ENCODE results near the gene DUSP1. TPM values are rescaled to one million over a fixed set of nuclear protein-coding genes. Genes with fewer than 3 reads are reported as not detected.

DUSP1 gene
- polyA plus RNA-seq, 6 donors from 2014 or later, result 1,129 to 3,568 (median 2,122) TPM

DNA sequence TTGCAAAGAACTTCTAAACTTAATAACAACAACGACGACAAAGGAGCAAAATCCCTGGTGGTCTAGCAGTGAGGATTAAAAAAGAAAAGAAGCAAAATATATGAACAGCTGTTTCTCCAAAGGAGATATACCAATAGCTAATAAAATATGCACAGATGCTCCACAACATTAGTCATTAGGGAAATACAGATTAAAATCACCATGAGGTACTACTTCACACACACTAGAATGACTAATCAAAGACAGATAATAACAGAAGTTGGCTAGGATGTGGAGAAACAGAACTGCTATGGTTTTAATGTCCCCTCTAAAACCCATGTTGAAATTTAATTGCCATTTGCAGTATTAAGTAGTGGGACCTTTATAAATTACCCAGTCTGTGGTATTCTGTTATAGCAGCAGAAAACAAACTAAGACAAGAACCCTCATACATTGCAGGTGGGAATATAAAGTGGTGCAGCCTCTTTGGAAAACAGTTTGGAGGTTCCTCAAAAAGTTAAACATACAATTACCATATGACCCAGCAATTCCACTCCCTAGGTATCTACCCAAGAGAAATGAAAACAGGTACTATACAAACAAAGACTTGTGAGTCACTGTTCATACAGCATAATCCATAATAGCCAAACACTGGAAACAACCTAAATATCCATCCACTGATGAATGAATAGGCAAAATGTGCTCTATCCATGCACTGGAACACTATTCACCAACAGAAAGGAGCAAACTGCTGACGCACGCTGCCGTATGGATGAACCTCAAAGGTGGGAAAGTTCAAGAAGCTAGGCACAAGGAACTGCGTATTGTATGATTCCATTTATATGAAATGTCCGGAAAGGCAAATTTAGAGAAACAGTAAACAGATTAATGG is 11.4 kb upstream of the DUSP1 start:
- ATAC-seq (ENCODE audit: low read depth in 2 of 2) (no peak), DNase-seq (no peak)
- Mint-ChIP-seq H3K27ac (peak overlapping the region in 1 of 6 donors; percentile 61), H3K4me3 (no peak overlapping the region), H3K4me1 (peaks cover 7 to 13% (median 13%) of the 10 kb centered on the region in 3 donors), H3K27me3 (no peaks in the 10 kb centered on the region), H3K9me3 (no peaks in the 10 kb centered on the region), H3K36me3 (no peaks in the 10 kb centered on the region)

DNA sequence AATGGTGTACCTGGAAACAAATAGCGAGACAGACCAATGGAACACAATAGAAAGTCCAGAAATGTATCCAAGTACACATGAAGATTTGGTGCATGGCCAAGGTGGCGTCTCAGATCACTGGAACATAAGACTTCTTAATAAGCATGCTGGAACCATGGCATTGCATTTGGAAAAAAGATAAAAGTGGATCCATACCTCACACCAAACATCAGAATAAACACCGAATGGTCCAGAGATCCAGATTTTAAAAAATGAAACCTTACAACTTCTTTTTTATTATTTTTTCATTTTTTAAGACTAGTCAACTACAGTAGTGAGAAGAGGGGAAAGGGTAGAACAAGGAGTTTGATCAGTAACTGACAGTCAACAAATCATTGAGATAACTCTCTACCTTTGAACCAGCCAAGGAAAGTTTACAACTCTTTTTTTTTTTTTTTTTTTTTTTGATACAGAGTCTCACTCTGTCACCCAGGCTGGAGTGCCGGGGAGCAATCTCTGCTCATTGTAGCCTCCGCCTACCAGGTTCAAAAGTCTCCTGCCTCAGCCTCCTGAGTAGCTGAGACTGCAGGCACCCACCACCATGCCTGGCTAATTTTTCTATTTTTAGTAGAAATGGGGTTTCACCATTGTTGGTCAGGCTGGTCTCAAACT is 8.8 kb upstream of the DUSP1 start:
- no peaks in the 10 kb centered on the region for H3K9me3 Mint-ChIP-seq
- H3K4me3 Mint-ChIP-seq, result no peak overlapping the region
- ATAC-seq (ENCODE audit: low read depth in 2 of 2) (no peak), DNase-seq (no peak)
- H3K36me3 Mint-ChIP-seq, result no peaks in the 10 kb centered on the region
- peak overlapping the region in 2 of 6 donors; percentile 6 to 39 for H3K27ac Mint-ChIP-seq
- peaks cover 15 to 23% (median 17%) of the 10 kb centered on the region in 3 donors for H3K4me1 Mint-ChIP-seq
- no peaks in the 10 kb centered on the region for H3K27me3 Mint-ChIP-seq

DNA sequence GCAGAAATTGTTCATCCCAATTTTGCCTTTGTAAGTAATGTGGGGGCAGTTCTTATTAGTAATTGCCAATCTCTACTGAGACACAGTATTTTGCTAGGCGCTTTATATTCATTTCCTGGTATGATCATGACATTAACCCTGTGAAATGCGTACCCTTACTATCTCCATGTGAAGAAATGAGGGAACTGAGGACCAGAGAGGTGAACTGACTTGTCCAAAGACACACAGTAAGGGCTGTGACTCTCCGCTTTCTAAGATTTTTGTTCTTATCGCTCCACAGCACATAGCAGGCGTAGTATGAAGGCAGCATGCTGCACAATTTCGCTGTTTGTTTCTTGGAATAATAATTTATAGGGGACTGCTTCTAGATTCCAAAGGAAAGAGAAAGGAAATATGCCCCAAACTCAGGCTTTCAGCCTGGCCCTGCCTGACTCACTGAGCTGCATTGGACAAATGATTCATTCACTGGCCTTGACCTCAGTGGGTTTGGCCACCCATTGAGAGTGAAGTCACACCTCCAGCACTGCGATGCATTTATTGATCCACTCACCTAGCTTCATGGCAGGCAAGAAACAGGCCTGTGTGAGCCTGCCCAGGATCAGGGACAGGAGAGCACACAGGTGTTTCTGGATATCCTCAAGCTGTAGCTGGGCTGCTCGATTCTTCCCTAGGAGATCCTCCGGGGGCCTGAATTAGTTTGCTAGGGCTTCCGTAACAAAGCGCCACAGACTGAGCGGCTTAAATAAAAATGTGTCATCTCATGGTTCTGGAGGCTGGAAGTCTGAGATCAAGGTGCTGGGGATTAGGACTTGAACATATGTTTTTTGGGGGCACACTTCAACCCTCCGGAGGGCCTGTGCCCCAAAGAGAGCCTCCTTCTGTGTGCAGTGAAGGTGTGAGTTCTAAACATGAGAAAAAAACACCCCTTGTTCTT is 7.2 kb upstream of the DUSP1 start:
- no peak for DNase-seq
- no peaks in the 10 kb centered on the region for H3K9me3 Mint-ChIP-seq
- peak; percentile 37 to 42 for ATAC-seq (ENCODE audit: low read depth in 2 of 2)
- no peaks in the 10 kb centered on the region for H3K27me3 Mint-ChIP-seq
- peaks cover 25 to 37% (median 30%) of the 10 kb centered on the region in 3 donors for H3K4me1 Mint-ChIP-seq
- peak overlapping the region; percentile 93 to 100 (median 98) for H3K27ac Mint-ChIP-seq
- H3K4me3 Mint-ChIP-seq, result peak overlapping the region; percentile 16 to 84 (median 68)
- H3K36me3 Mint-ChIP-seq, result no peaks in the 10 kb centered on the region

DNA sequence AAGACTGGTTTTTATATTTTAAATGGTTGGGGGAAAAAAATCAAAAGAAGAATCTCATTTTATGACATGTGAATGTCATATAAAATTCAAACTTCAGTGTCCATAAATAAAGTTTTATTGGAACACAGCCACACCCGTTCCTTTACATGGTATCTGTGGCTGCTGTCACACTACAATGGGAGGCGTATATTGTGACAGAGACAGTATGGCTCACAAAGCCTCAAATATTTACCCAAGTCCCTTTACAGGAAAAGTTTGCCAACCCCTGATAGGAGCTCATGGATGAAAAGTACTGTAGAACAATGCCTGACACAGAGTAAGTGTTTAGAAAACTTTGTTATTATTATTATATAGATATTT is 5.2 kb upstream of the DUSP1 start:
- no peak for DNase-seq
- H3K9me3 Mint-ChIP-seq, result no peaks in the 10 kb centered on the region
- H3K4me3 Mint-ChIP-seq, result peak overlapping the region in 1 of 8 donors; percentile 48
- H3K36me3 Mint-ChIP-seq, result no peaks in the 10 kb centered on the region
- peak overlapping the region; percentile 76 to 100 (median 96) for H3K27ac Mint-ChIP-seq
- H3K27me3 Mint-ChIP-seq, result no peaks in the 10 kb centered on the region
- H3K4me1 Mint-ChIP-seq, result peaks cover 30 to 48% (median 45%) of the 10 kb centered on the region in 3 donors
- no peak for ATAC-seq (ENCODE audit: low read depth in 2 of 2)

DNA sequence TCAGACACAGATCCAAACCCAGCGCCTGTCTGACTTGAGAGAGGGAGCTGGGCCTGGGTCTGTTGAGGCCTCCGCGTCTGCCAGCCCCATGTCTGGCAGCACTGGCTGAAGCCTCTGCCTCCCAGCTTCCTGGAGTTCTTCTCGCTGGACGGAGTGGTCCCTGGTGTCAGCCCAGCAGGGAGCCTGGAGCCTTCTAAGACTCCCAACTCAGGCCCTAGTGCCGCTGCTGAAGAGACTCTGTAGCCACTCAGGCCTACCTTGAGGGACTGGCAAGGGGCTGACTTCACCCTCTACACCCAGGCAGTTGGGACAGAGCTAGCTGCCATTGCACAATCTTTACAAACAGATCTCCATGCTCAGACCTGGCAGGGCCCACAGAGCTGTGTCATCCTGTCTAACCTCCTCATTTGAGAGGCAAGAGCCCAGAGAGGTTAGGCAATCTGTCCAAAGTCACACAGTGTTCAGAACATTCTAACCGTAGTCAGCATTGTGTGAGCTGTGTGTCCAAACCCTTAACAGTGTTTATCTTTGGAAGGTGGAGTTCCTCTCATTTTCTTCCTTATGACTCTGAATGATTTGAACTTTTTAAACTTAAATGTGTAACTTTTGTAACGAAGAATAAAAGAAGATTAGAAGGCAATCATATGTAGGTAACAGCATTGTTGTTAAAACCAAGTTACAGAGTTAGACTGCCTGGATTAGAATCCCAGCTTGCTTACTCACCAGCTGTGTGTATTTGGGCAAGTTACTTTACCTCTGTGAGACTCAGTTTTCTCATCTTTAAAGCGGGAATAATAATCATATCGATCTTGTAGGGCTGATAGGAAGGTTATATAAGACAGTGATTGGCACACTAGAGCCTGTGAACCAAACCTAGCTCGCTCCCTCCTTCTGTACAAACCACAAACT is 4.6 kb upstream of the DUSP1 start:
- H3K27me3 Mint-ChIP-seq, result no peaks in the 10 kb centered on the region
- H3K4me1 Mint-ChIP-seq, result peaks cover 30 to 54% (median 45%) of the 10 kb centered on the region in 3 donors
- H3K9me3 Mint-ChIP-seq, result no peaks in the 10 kb centered on the region
- peak overlapping the region in 1 of 8 donors; percentile 48 for H3K4me3 Mint-ChIP-seq
- ATAC-seq (ENCODE audit: low read depth in 2 of 2), result no peak
- no peak for DNase-seq
- no peaks in the 10 kb centered on the region for H3K36me3 Mint-ChIP-seq
- peak overlapping the region; percentile 53 to 100 (median 78) for H3K27ac Mint-ChIP-seq

DNA sequence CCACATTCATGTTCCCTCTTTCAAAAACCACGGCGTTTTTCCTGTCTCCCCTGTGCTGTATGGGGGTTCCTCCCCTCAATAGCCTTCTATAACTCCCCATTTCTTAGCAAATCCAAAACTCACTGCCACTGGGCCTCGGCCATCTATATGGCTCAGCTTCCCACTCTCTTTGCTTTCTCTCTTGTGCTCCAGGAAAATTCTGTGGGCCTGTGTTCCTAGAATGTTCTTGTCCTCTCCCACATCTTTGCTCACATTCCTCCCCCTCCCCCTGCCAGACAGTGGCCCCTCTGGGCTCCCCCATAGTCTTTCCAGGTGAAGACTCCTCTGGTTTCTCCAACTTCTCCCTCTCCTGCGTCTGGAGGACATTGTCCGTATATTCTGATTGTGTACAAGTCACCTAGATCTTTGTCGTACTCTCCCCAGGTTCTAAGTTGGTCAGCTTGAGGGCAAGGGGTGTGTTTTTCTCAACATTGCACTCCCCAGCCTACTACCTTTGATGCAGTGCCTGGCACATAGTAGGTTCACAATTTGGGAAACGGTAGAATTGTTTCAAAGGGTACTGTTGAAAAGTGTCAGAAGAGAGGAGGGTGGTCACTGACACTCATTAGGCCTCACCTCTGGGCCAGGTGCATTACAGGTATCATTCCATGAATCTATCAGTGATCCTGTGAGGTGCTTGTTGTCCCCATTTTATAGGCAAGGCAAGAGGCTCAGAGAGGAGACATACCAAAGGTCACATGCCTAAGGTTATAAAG is 3.7 kb upstream of the DUSP1 start:
- H3K4me3 Mint-ChIP-seq, result peak overlapping the region in 5 of 8 donors; percentile 13 to 58 (median 43)

DNA sequence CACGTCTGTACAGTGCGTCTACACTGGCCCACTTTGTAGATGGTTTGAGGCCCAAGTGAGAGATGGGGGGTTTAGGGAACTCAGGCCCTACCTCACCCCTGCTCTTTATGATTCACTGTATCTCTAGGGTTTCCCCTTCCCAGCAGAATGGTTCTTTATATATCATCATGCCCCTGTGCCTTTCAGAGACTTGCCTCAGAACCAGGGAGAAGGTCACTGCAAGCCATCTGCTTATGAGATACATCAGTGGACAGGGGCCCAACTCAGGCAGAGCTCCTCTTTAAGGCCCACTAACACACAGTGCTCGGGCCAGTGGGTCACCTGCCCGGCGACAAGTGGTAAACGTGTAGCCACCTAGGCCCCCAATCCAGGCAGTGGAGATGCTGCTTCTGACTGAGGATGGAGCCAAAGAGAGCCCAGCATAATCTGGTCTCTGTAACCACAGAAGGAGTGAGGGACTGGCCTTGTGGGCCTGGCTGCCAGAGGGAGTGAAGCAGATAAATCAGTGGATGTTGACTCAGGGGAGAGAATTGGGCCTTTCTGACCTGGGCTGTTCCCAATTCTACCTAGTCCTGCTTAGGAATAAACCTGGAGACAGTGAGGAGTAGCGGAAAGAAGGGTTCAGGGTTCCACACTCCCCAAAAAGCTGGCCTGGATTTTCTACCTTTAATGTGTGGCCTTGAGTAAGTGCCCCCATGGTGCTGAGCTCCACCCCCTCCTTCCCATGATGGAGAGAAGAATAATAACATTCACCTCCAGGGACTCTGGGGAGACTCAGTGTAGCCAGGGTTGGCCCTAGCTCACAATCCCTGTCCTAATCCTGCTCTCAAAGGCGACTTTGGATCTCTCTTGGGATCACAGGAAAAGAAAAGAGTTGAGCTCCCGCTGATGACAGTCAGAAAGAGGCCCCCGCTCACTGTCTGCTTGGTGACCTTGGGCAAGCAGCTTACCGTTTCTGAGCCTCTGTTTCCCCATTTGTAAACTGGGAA is 2.8 kb upstream of the DUSP1 start:
- H3K4me1 Mint-ChIP-seq, result peaks cover 31 to 69% (median 60%) of the 10 kb centered on the region in 3 donors
- peaks cover 7 to 9% of the 10 kb centered on the region in 2 donors for H3K36me3 Mint-ChIP-seq
- DNase-seq, result no peak
- H3K27me3 Mint-ChIP-seq, result no peaks in the 10 kb centered on the region
- peak overlapping the region; percentile 47 to 97 (median 96) for H3K4me3 Mint-ChIP-seq
- peak overlapping the region; percentile 99 to 100 (median 100) for H3K27ac Mint-ChIP-seq
- no peak for ATAC-seq (ENCODE audit: low read depth in 2 of 2)
- H3K9me3 Mint-ChIP-seq, result no peaks in the 10 kb centered on the region

More for the DNA sequence above, 3.7 kb upstream of the DUSP1 start:
- no peak for ATAC-seq (ENCODE audit: low read depth in 2 of 2)
- Mint-ChIP-seq H3K27ac (peak overlapping the region; percentile 74 to 100 (median 98)), H3K36me3 (peaks cover 0 to 4% of the 10 kb centered on the region in 2 donors), H3K4me1 (peaks cover 30 to 60% (median 50%) of the 10 kb centered on the region in 3 donors), H3K9me3 (no peaks in the 10 kb centered on the region), H3K27me3 (no peaks in the 10 kb centered on the region)
- no peak for DNase-seq

DNA sequence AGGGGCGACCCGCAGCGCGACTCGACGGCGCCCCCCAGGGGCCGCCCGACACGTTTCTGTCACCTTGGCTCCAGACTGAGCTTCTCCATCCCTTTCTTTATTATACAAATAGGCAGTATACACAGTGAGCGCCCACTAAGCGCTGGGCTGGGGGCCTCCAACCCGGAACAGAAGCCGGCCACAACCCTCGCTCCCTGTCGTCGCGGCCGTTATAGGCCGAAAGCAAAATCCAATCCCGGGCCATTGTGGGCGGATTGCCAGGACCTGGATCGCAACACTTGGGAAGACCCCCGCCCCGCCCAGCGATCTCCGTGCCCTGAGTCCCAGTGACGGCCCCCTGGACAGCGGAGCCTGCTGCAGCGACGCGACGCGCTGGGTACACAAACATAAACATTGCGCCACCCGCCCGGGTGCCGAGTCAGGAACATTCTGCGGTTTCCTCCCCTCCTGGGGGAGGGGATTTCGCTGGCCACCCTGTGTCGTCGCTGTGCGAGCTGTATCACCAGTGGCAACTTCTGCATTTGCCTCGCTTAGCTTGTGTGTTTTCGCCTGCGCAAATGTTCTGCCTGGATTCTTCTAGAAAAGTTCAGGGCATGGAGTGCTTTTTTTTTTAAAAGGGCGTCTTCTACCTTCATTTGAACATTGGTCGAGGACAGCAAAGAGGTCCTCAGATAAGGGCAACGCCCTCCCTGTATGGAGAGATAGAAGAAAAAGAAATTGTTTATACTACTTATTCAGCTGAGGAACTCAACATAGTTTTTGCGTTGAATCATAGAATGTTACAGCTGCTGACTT is 1.3 kb upstream of the DUSP1 start:
- Mint-ChIP-seq H3K4me1 (peaks cover 33 to 67% (median 59%) of the 10 kb centered on the region in 3 donors), H3K9me3 (peaks cover 0 to 3% (median 0%) of the 10 kb centered on the region in 7 donors), H3K27ac (peak overlapping the region; percentile 99 to 100 (median 100)), H3K27me3 (no peaks in the 10 kb centered on the region), H3K36me3 (peaks cover 13 to 19% of the 10 kb centered on the region in 2 donors), H3K4me3 (peak overlapping the region; percentile 89 to 98 (median 96))
- DNase-seq (peak; percentile 98), ATAC-seq (ENCODE audit: low read depth in 2 of 2) (peak; percentile 56 to 60)

DNA sequence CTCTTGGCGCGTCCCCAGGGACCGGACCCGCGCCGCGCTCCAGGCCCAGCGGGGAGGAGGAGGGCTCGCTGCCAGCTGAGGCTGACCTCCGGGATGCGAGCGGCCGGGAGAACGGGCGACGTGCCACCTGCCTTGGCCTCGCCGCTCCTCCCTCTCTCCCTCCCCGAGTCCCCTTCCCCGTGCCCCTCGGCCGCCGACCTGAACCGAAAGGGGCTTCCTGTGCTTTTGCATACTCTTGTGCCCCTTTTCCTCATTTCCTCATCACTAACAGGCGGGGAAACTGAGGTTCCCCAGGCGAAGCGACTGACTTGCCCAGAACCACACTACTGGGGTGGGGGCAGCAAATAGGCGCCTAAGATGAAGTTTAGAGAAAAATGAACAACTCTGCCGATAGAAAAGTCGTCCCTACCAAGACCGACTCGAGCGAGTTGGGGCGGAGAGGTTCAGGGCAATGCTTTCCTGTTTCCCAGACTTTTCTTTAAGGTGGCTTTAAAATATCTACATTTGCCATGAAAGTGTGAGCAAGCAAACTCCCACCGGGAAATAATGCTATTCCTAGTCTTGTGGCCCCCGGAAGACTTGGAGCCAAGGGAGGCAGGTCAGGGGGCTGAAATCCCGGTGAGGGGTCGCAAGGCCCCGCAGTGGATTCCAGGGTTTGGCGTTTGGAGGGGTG is 580 bp upstream of the DUSP1 start:
- DNase-seq, result no peak
- no peak for ATAC-seq (ENCODE audit: low read depth in 2 of 2)
- Mint-ChIP-seq H3K27me3 (no peaks in the 10 kb centered on the region), H3K9me3 (peaks cover 0 to 3% (median 0%) of the 10 kb centered on the region in 7 donors), H3K36me3 (peaks cover 13 to 20% of the 10 kb centered on the region in 2 donors), H3K4me1 (peaks cover 33 to 71% (median 54%) of the 10 kb centered on the region in 3 donors), H3K27ac (peak overlapping the region; percentile 99 to 100 (median 100)), H3K4me3 (peak overlapping the region; percentile 89 to 98 (median 96))

DNA sequence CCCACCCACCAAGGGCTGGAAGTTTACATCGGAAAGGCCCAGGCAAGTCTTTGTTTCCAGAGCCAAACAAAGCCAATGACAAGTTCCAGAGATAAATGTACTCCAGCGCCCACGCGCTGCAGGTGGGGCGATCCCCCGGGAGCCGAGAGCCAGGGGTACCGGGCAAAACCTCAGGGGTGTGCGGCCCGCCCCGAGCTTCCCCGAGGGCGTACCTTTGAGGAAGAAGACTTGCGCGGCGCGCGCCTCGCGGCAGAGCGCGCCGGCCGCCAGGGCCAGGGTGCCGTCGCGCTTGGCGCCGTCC is 671 bp downstream of the DUSP1 start:
- ATAC-seq (ENCODE audit: low read depth in 2 of 2), result no peak

More for the DNA sequence above, 671 bp downstream of the DUSP1 start:
- Mint-ChIP-seq H3K4me3 (peak overlapping the region; percentile 89 to 99 (median 96)), H3K9me3 (peaks cover 0 to 3% (median 0%) of the 10 kb centered on the region in 7 donors), H3K36me3 (peaks cover 13 to 20% of the 10 kb centered on the region in 2 donors), H3K4me1 (peaks cover 44 to 83% (median 65%) of the 10 kb centered on the region in 3 donors), H3K27me3 (no peaks in the 10 kb centered on the region), H3K27ac (peak overlapping the region; percentile 97 to 100 (median 99))
- DNase-seq, result peak; percentile 51
